Mesenchymal stem cell (in vitro differentiated cells and primary cell): Measurements from ENCODE around the gene GPRC5C.

Source experiments
- DNase-seq: peaks from one replicate; pipeline ENCODE4 v3.0.0-alpha.2; 2013
- H2AFZ ChIP-seq: one replicate; pipeline ENCODE4 v1.6.1; 2013; ENCODE audit warnings: low read depth, mild to moderate bottlenecking, control low read depth, inconsistent platforms, low read length, moderate library complexity
- H2AK5ac ChIP-seq: 2 replicates; pipeline ENCODE4 v1.6.1; 2013; ENCODE audit warnings: low read length, moderate library complexity, mild to moderate bottlenecking, inconsistent platforms; ENCODE audit not compliant: severe bottlenecking
- H2BK120ac ChIP-seq: one replicate; pipeline ENCODE4 v1.6.1; 2013; ENCODE audit warnings: low read depth, mild to moderate bottlenecking, inconsistent platforms, low read length, moderate library complexity
- H2BK12ac ChIP-seq, 2 experiments: one replicate each; pipeline ENCODE4 v1.6.1; 2013; ENCODE audit warnings: inconsistent platforms in 2 of 2, low read length in 2 of 2, mild to moderate bottlenecking in 2 of 2, moderate library complexity in 2 of 2, control low read depth in 1 of 2
- H2BK15ac ChIP-seq: one replicate; pipeline ENCODE4 v1.6.1; 2013; ENCODE audit warnings: mild to moderate bottlenecking, low read depth, inconsistent platforms; ENCODE audit not compliant: poor library complexity, severe bottlenecking
- H2BK5ac ChIP-seq: 2 replicates; pipeline ENCODE4 v1.6.1; 2013; ENCODE audit warnings: low read depth, mild to moderate bottlenecking, low read length, control low read depth, inconsistent platforms; ENCODE audit not compliant: poor library complexity, severe bottlenecking
- H3K14ac ChIP-seq, 2 experiments: one replicate each; pipeline ENCODE4 v1.6.1; 2013; ENCODE audit warnings: inconsistent platforms in 2 of 2, low read length in 2 of 2, control low read depth in 1 of 2, mild to moderate bottlenecking in 1 of 2, moderate library complexity in 1 of 2
- H3K18ac ChIP-seq, 2 experiments: one replicate each; pipeline ENCODE4 v1.6.1; 2013; ENCODE audit warnings: inconsistent platforms in 2 of 2, low read length in 2 of 2, control low read depth in 1 of 2, low read depth in 1 of 2, mild to moderate bottlenecking in 1 of 2
- H3K23ac ChIP-seq, 2 experiments: one replicate each; pipeline ENCODE4 v1.6.1; 2013; ENCODE audit warnings: inconsistent platforms in 2 of 2, low read length in 2 of 2, mild to moderate bottlenecking in 2 of 2, moderate library complexity in 2 of 2, control low read depth in 1 of 2
- H3K27ac ChIP-seq: 2 replicates; pipeline ENCODE4 v1.5.1; 2013; ENCODE audit warnings: mild to moderate bottlenecking, moderate library complexity, low read length, control low read depth, inconsistent platforms; ENCODE audit not compliant: poor library complexity, severe bottlenecking
- H3K27me3 ChIP-seq, 2 experiments: 2 replicates each; pipeline versions ENCODE4 v1.6.1 to v1.7.0; 2013; ENCODE audit warnings: low read length in 2 of 2, mild to moderate bottlenecking in 2 of 2, moderate library complexity in 2 of 2, control low read depth in 1 of 2, inconsistent platforms in 1 of 2; ENCODE audit not compliant: control insufficient read depth in 1 of 2, insufficient read depth in 1 of 2
- H3K36me3 ChIP-seq, 2 experiments: 2 replicates each; pipeline versions ENCODE4 v1.6.1 to v1.7.0; 2013; ENCODE audit warnings: low read length in 2 of 2, control low read depth in 1 of 2, inconsistent platforms in 1 of 2, low read depth in 1 of 2, mild to moderate bottlenecking in 1 of 2; ENCODE audit not compliant: insufficient read depth in 2 of 2, control insufficient read depth in 1 of 2
- H3K4ac ChIP-seq, 2 experiments: one replicate each; pipeline ENCODE4 v1.6.1; 2013; ENCODE audit warnings: inconsistent platforms in 2 of 2, low read length in 2 of 2, mild to moderate bottlenecking in 2 of 2, moderate library complexity in 2 of 2, control low read depth in 1 of 2, low read depth in 1 of 2
- H3K4me1 ChIP-seq: 2 replicates; pipeline ENCODE4 v1.6.1; 2013; ENCODE audit warnings: low read depth, low read length, control low read depth; ENCODE audit not compliant: control insufficient read depth, insufficient read depth
- H3K4me2 ChIP-seq: 2 replicates; pipeline ENCODE4 v1.6.1; 2013; ENCODE audit warnings: low read length, mild to moderate bottlenecking, inconsistent platforms; ENCODE audit not compliant: poor library complexity, severe bottlenecking
- H3K4me3 ChIP-seq, 2 experiments: 2 replicates each; pipeline versions ENCODE4 v1.5.1 to v1.7.0; 2013; ENCODE audit warnings: low read length in 2 of 2, mild to moderate bottlenecking in 2 of 2, control low read depth in 1 of 2, low read depth in 1 of 2; ENCODE audit not compliant: insufficient read depth in 1 of 2
- H3K79me1 ChIP-seq: replicated peaks from 2 replicates; pipeline ENCODE4 v1.6.1; 2013; ENCODE audit warnings: mild to moderate bottlenecking, control low read depth, low read length, inconsistent platforms; ENCODE audit not compliant: poor library complexity, severe bottlenecking
- H3K9ac ChIP-seq: 2 replicates; pipeline ENCODE4 v1.7.0; 2013; ENCODE audit warnings: mild to moderate bottlenecking, low read length, moderate library complexity
- H3K9me3 ChIP-seq: 2 replicates; pipeline ENCODE4 v1.7.0; 2013; ENCODE audit warnings: mild to moderate bottlenecking, low read length; ENCODE audit not compliant: control insufficient read depth
- H4K8ac ChIP-seq: one replicate; pipeline ENCODE4 v1.6.1; 2013; ENCODE audit warnings: inconsistent platforms, mild to moderate bottlenecking, low read length, moderate library complexity
- H4K91ac ChIP-seq: one replicate; pipeline ENCODE4 v1.6.1; 2013; ENCODE audit warnings: mild to moderate bottlenecking, low read length, inconsistent platforms
- WGBS: methylation state at CpG from one replicate; pipeline ENCODE4 v1.1.7; 2013; ENCODE audit warnings: mixed read lengths; 5-methylcytosine and 5-hydroxymethylcytosine counted together

GPRC5C gene

GRCh38 chr17:74407384-74407783 is 24.5 kb upstream of the GPRC5C start:
- Histone ChIP-seq H4K8ac (no peak overlapping the region), H3K27me3 (peaks cover 0 to 33% of the 10 kb centered on the region in 2 experiments), H3K9ac (no peak overlapping the region), H2AFZ (no peak overlapping the region), H3K4me2 (no peak overlapping the region), H3K9me3 (peaks cover 3% of the 10 kb centered on the region), H3K36me3 (no peaks in the 10 kb centered on the region), H2BK120ac (no peak overlapping the region), H2BK5ac (no peak overlapping the region), H3K23ac (no peak overlapping the region), H3K4ac (no peak overlapping the region), H2BK15ac (no peak overlapping the region), H3K27ac (no peak overlapping the region), H3K4me1 (peaks cover 14% of the 10 kb centered on the region), H3K18ac (no peak overlapping the region), H3K4me3 (no peak overlapping the region), H2AK5ac (no peak overlapping the region), H4K91ac (no peak overlapping the region), H2BK12ac (no peak overlapping the region), H3K14ac (no peak overlapping the region), H3K79me1 (no peaks in the 10 kb centered on the region)
- no peak for DNase-seq
- 79% methylated on average over 5 of the region's 5 CpGs for WGBS

DNA sequence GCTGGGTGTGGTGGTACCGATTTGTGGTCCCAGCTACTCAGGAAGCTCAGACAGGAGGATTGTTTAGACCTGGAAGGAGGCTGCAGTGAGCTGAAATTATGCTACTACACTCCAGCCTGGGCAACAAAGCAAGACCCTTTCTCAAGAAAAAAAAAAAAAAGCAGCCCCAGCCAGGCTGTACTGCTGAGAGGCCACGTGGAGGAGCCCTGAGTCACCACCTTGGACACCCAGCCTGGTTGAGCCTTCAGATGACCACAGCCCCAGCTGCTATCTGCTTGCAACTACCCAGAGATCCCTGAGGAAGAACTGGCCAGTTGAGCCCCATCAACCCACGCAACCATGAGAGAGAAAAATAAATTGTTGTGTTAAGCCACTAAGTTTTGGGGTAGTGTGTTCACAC is 23.6 kb upstream of the GPRC5C start:
- Histone ChIP-seq H2AK5ac (no peak overlapping the region), H3K4me2 (no peak overlapping the region), H2AFZ (no peak overlapping the region), H3K4ac (no peak overlapping the region), H3K9me3 (peaks cover 3% of the 10 kb centered on the region), H3K14ac (no peak overlapping the region), H4K8ac (no peak overlapping the region), H3K9ac (no peak overlapping the region), H3K4me3 (no peak overlapping the region), H2BK120ac (no peak overlapping the region), H3K27ac (no peak overlapping the region), H3K18ac (no peak overlapping the region), H3K79me1 (no peaks in the 10 kb centered on the region), H3K4me1 (peaks cover 14% of the 10 kb centered on the region), H4K91ac (no peak overlapping the region), H2BK5ac (no peak overlapping the region), H3K36me3 (no peaks in the 10 kb centered on the region), H3K23ac (no peak overlapping the region), H2BK15ac (no peak overlapping the region), H3K27me3 (peaks cover 0 to 33% of the 10 kb centered on the region in 2 experiments), H2BK12ac (no peak overlapping the region)
- DNase-seq = peak; percentile 51
- 0% methylated on average over 1 of the region's 3 CpGs for WGBS

DNA sequence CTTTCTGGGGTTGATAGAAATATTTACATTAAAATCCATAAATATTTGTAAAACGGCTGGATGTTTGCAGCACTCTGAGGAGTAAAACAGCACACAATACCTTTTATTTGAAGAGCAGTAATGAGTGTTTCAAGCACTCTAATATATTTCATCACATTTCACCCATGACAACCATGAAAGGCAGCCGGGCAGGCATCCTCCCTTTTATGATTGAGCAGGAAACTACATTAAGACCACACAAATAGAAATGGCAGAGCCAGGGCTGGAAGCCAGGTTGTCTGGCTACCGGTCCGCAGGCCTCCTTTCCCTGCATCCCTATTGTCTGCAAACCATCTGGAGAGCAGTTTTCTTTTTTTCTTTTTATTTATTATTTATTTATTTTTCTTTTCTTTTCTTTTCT is 23.1 kb upstream of the GPRC5C start:
- no peak overlapping the region for H3K14ac ChIP-seq

GRCh38 chr17:74410001-74410443 is 21.9 kb upstream of the GPRC5C start:
- Histone ChIP-seq H2AFZ (no peak overlapping the region), H3K14ac (no peak overlapping the region), H4K91ac (no peak overlapping the region), H3K79me1 (no peaks in the 10 kb centered on the region), H3K9me3 (peaks cover 3% of the 10 kb centered on the region), H2BK12ac (no peak overlapping the region), H2BK15ac (no peak overlapping the region), H3K9ac (no peak overlapping the region), H2AK5ac (peak overlapping the region; percentile 38), H3K36me3 (no peaks in the 10 kb centered on the region), H3K18ac (no peak overlapping the region), H4K8ac (no peak overlapping the region), H3K27ac (peak overlapping the region; percentile 25), H3K4me3 (no peak overlapping the region), H2BK120ac (no peak overlapping the region), H3K4me1 (peaks cover 12% of the 10 kb centered on the region), H2BK5ac (no peak overlapping the region), H3K4me2 (no peak overlapping the region), H3K23ac (no peak overlapping the region), H3K27me3 (peaks cover 0 to 16% of the 10 kb centered on the region in 2 experiments), H3K4ac (no peak overlapping the region)
- 67% methylated on average over 4 of the region's 4 CpGs for WGBS
- no peak for DNase-seq

More for the DNA sequence above, 23.1 kb upstream of the GPRC5C start:
- Histone ChIP-seq H2AFZ (no peak overlapping the region), H3K4me3 (no peak overlapping the region), H3K9me3 (peaks cover 3% of the 10 kb centered on the region), H4K8ac (no peak overlapping the region), H3K9ac (no peak overlapping the region), H4K91ac (no peak overlapping the region), H2BK15ac (no peak overlapping the region), H3K4ac (no peak overlapping the region), H3K4me2 (no peak overlapping the region), H3K4me1 (peaks cover 17% of the 10 kb centered on the region), H3K27ac (no peak overlapping the region), H2AK5ac (no peak overlapping the region), H2BK12ac (no peak overlapping the region), H2BK5ac (no peak overlapping the region), H3K27me3 (peaks cover 0 to 27% of the 10 kb centered on the region in 2 experiments), H3K23ac (no peak overlapping the region), H3K79me1 (no peaks in the 10 kb centered on the region), H2BK120ac (no peak overlapping the region), H3K18ac (no peak overlapping the region), H3K36me3 (no peaks in the 10 kb centered on the region)
- no peak for DNase-seq
- 85% methylated on average over 2 of the region's 4 CpGs for WGBS
